ENCODE measurements around the gene PLA2G6. TPM values are rescaled to one million over a fixed set of nuclear protein-coding genes. Genes with fewer than 3 reads are reported as not detected.

Gene PLA2G6
- total RNA-seq, 1 experiment from 2014 or later: 36.0 TPM

GRCh38 chr22:38177044-38177443 lies 4.6 kb downstream of the PLA2G6 start:
- Histone ChIP-seq H3K36me3 (ENCODE audit: control insufficient read depth in 1 of 2, insufficient read depth in 2 of 2, low read length in 2 of 2) (no peaks in the 10 kb centered on the region), H3K9ac (ENCODE audit: low read length) (peak overlapping the region; percentile 55), H3K79me2 (ENCODE audit: insufficient read depth, low read length) (peaks cover 6% of the 10 kb centered on the region), H3K4me3 (replicated peaks in 1 of 2; ENCODE audit: low read depth in 1 of 2, low read length in 2 of 2) (peak overlapping the region in 1 of 2 experiments; percentile 45; a peak in 1 of 4 replicates), H4K20me1 (ENCODE audit: insufficient read depth) (no peaks in the 10 kb centered on the region), H3K9me3 (ENCODE audit: control insufficient read depth in 1 of 2, insufficient read depth in 1 of 2, low read depth in 1 of 2, low read length in 2 of 2) (no peaks in the 10 kb centered on the region), H2AFZ (ENCODE audit: low read depth, low read length, poor library complexity, severe bottlenecking) (no peak overlapping the region), H3K27me3 (ENCODE audit: insufficient read depth, low read length) (no peaks in the 10 kb centered on the region), H3K4me2 (ENCODE audit: low read length) (peak overlapping the region; percentile 96), H3K9me2 (ENCODE audit: insufficient read depth) (no peaks in the 10 kb centered on the region), H3K27ac (ENCODE audit: low read depth, low read length) (peak overlapping the region; percentile 97), H3K4me1 (ENCODE audit: control insufficient read depth in 1 of 2, insufficient read depth in 2 of 2, low read length in 2 of 2) (peaks cover 49 to 62% of the 10 kb centered on the region in 2 experiments)
- ChIA-PET POLR2A (interaction anchor here (0.6 to 1.3 kb wide), 3 partner anchors 40 to 369 kb away, joined by 3 to 4 read pairs (median 3); partner anchors contain the start of gene GCAT), CTCF (interaction anchor here (1.2 kb wide), 1 partner anchor 77 kb away, joined by 4 read pairs; no protein-coding TSS in a partner anchor), RAD21 (ENCODE audit: low non-redundant PET in 1 of 2, low total read pairs in 2 of 2, uncharacterized antibody in 2 of 2, unreplicated experiment in 2 of 2) (no interaction called here)
- no peak for TF ChIP-seq ZBTB33 (IDR thresholded peaks at IDR 0.05; ENCODE audit: extremely low read depth, insufficient replicate concordance, low read length)
- no peak for TF ChIP-seq CEBPB (IDR thresholded peaks at IDR 0.05; ENCODE audit: low read depth)
- no peak for TF ChIP-seq TCF7L2 (IDR thresholded peaks at IDR 0.05; ENCODE audit: borderline replicate concordance, extremely low read depth, insufficient read depth, insufficient read length)
- TF ChIP-seq EGR1 (IDR thresholded peaks at IDR 0.05; ENCODE audit: low read depth): no peak
- no peak for TF ChIP-seq SP1 (IDR thresholded peaks at IDR 0.05; ENCODE audit: low read depth)
- TF ChIP-seq MAX (IDR thresholded peaks at IDR 0.05): no peak
- TF ChIP-seq FOSL1 (IDR thresholded peaks at IDR 0.05; ENCODE audit: low read depth): no peak
- TF ChIP-seq ELF1 (IDR thresholded peaks at IDR 0.05; ENCODE audit: borderline replicate concordance, low read depth): no peak
- TF ChIP-seq POLR2AphosphoS5 (IDR thresholded peaks at IDR 0.05; ENCODE audit: low read depth, low read length): no peak
- DNase-seq (ENCODE audit: low read depth, low spot score) (no peak), ATAC-seq (no peak)
- BruUV-seq (replicated peaks): no TSS peak
- intact Hi-C loops (cut with micrococcal nuclease): no loop called here
